ENCODE results near the gene EML5.

DNA sequence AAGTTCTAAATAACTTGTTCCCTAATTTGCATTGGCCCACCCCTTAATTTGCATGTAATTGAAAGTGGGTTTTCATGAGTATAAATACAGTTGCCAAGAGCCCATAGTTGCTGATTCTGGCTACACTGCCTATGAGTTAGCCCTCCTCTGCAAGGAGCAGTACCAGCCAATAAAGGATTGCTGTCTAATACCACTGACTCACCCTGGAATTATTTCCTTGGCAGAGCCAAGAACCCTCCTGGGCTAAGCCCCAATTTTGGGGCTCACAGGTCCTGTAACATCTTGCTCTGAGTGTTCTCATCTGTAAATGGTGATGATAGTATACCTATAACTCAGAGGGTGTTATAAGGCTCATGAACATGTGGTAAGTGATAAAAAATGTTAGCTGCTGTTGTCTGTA, 38.5 kb upstream of the EML5 start:
- TF ChIP-seq, protein P1, sequence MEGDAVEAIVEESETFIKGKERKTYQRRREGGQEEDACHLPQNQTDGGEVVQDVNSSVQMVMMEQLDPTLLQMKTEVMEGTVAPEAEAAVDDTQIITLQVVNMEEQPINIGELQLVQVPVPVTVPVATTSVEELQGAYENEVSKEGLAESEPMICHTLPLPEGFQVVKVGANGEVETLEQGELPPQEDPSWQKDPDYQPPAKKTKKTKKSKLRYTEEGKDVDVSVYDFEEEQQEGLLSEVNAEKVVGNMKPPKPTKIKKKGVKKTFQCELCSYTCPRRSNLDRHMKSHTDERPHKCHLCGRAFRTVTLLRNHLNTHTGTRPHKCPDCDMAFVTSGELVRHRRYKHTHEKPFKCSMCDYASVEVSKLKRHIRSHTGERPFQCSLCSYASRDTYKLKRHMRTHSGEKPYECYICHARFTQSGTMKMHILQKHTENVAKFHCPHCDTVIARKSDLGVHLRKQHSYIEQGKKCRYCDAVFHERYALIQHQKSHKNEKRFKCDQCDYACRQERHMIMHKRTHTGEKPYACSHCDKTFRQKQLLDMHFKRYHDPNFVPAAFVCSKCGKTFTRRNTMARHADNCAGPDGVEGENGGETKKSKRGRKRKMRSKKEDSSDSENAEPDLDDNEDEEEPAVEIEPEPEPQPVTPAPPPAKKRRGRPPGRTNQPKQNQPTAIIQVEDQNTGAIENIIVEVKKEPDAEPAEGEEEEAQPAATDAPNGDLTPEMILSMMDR (IDR thresholded peaks at IDR 0.05; ENCODE audit: low read depth, low read length): no peak
- TF ChIP-seq POLR2A (IDR thresholded peaks at IDR 0.05; ENCODE audit: extremely low read depth, insufficient read length): no peak
